Tibial nerve (tissue), 4 donors: ENCODE measurements around the gene ASCL2.

Experiments
- EP300 ChIP-seq, 2 donors: sonication (generic); formaldehyde crosslinking; IDR thresholded peaks; one replicate each; pipeline ENCODE4 v1.6.1; 2017; ENCODE audit warnings: antibody characterized with exemption in 2 of 2, mild to moderate bottlenecking in 1 of 2
- POLR2A ChIP-seq, 2 donors: fragments of 450-650 bp; IDR thresholded peaks; one replicate each; pipeline ENCODE4 v1.6.1; 2017; ENCODE audit warnings: antibody characterized with exemption in 2 of 2, mild to moderate bottlenecking in 2 of 2, moderate library complexity in 2 of 2
- TF ChIP-seq, protein P1 (sequence below), 5 experiments: fragments of 200-600 bp in 3 of 5; fragments of 450-650 bp in 2 of 5; sonication (generic) in 3 of 5; IDR thresholded peaks; one replicate each; pipeline ENCODE4 v1.5.1; 2016 to 2019; ENCODE audit warnings: antibody characterized with exemption in 5 of 5, mild to moderate bottlenecking in 3 of 5, moderate library complexity in 2 of 5

DNA sequence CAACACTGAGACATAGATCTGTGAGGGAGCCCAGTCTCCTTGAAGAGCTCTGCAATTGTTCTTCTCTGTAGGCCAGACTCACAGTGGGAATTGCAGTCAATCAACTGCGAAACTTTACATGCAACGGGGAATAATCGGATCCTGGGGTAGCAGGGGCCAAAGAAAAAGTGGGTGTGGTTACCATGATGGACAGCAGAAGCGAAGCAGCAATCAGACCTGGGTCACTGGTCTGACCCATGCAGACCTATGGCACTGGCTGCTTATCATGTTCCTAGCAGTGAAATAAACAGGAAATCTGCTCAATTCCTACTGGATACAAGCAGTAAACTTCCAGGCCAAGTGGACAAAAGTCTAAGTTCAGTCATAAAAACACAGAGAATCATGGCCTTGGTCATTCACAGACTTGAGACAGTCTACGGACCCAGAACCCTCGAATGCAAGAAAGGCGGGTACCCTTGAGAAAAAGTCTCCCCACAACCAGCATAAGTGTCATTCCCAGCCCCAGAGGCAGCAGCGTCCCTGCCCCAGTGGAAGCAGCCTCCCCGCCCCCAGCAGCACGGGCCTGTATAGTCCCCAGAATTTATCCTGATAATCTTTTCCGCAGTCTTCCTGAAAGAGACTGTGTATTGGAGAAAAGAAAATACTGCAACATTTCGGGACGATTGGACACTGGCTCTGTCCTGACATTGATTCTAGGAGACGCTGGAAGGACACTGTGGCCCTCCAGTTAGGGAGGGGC lies 34.6 kb downstream of the ASCL2 start:
- TF ChIP-seq, protein P1, sequence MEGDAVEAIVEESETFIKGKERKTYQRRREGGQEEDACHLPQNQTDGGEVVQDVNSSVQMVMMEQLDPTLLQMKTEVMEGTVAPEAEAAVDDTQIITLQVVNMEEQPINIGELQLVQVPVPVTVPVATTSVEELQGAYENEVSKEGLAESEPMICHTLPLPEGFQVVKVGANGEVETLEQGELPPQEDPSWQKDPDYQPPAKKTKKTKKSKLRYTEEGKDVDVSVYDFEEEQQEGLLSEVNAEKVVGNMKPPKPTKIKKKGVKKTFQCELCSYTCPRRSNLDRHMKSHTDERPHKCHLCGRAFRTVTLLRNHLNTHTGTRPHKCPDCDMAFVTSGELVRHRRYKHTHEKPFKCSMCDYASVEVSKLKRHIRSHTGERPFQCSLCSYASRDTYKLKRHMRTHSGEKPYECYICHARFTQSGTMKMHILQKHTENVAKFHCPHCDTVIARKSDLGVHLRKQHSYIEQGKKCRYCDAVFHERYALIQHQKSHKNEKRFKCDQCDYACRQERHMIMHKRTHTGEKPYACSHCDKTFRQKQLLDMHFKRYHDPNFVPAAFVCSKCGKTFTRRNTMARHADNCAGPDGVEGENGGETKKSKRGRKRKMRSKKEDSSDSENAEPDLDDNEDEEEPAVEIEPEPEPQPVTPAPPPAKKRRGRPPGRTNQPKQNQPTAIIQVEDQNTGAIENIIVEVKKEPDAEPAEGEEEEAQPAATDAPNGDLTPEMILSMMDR (IDR thresholded peaks at IDR 0.05) = no peak
- no peak for TF ChIP-seq POLR2A (IDR thresholded peaks at IDR 0.05)
- no peak for TF ChIP-seq EP300 (IDR thresholded peaks at IDR 0.05)
